ENCODE results near the gene HOXB9.

HOXB9 gene

DNA sequence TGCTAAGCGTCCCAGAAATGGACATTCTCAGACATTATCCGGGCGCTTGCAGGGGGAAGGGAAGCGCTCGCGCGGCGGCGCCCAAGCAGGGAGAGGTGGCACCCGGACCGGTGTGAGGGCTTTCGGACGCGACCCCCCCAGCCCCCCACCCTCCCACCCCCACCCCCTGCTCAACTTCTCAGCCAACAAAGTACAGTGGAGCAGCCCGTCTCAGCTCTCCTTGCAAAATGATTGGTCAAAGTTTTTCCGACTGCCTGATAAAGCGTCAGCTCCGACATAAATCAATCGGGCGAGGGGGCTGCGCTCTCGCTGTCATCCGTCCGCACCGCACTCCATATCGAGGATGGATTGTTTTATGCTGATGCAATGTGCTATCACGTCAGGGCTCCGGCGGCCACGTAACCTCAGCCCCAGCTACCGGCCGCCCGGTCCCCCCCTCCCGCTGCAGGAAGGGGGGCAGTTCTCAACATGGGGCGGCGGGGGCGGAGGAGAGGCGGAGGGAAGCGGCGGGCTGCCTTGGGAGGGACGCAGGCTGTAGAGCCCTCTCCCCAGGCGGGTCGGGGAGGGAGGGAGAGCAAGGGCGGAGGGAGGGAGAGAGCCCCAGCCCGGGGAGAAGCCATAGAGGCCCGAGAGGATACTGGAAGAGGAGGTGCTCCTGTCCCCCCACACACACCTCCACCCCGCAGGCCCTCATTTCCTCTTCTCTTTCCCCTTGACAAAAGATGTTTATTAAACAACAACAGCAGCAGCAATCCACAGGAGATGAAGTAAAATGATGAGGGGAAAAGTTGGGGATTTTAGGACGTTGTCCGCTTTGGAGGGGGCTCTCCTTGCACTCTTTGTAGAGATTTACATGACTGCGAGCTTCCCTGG, at the start of gene HOXB9:
TSS of gene HOXB9 (minus strand) at position 114 of the 873 bp plus-strand sequence. CDS start at position 25, 89 bp downstream.
- peak in 1 of 2 experiments; percentile 64 for DNase-seq

DNA sequence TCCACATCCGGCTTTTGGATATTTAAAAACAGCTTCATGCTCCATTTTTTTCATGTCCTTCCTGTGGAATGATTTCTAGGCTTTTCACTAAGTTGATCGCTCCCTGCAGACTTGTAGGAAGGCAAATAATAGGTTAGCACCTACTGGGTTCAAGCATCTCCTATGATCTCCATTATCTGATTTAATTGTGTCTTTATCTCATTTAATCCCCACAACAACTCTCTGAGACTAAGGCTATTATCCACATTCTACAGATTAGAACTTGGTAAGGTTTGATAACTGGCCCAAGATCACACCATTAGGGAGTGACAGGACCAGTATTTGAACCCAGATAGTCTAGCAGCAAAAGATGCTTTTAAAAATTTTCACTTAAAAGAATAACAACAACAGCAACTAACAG, 46.2 kb upstream of the HOXB9 start:
- DNase-seq = no peak

DNA sequence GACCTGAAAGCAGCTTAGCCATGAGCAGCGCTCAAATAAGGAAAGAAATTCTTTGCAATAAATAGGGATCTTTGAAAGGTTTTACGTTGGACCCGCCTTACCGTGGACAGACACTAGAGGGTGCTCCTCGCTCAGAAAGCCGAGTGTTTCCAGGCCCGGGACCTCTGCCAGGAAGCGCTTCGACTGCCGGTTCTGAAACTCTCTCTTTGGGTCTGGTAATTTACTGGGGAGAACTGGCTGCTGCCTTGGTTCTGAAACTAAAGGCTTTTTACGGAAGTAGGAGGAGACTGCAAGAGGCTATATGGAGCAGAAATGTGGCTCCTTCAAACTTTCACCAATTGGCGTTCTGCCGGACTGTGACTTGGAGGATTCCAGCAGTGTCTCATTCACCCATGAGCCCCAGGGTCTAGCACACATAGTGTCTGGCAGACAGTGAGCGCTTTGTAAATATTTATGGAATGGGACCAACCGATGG, 45.6 kb upstream of the HOXB9 start:
- peak; percentile 80 to 82 for DNase-seq

DNA sequence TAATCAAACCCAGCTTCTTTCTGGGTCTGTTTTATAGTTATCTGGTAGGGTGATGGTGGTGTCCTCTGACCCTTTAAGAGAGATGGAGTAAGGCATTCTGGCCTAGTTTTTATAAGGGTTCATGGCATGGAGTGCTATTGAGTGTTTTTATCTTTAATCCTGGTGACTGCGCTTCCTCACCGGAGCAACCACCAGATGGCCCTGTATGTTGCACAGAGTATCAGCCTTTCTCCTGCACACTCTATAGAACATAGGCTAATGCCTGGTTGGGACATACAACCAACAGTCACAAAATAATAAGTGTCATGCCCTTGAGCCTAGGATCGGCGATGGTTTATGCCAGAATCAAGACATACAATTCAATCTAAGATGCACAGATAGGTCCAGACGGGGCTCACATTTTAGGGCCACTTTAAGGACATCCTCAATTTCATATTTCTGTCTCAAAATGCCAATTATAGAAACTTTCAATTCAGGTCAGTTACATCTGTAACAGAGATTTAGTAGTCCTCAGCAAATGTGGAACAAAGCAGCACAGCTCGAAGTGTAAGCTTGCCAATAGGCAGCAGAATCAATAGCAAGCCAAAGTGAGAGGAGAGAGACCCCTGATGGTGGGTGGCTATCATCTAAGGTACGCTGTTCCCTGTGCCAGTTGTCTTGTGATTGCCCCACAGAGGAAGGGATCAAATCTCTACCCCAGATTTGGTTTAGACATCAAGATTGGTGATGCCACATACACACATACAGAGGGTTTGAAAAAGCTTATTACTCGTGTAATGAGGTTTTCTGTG, 37.2 kb upstream of the HOXB9 start:
- DNase-seq = no peak

DNA sequence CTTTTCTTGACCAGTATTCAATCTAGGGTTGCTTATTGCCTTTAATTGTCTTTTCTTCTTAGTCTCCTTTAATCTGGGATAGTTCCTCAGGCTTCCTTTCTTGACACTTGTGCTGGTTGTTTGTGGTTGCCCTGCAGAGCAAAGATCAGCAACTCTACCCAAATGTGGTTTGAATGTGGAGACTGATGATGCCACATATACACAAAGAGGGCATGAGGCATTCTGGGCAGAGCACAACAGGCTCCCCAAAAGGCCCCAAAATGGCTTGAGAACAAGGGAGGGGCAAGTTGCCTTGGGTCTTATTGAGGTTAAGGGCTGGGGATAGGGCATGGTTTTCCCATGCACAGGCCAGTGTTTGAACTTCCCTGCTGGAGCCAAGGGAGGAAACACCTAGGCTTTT, 29.8 kb upstream of the HOXB9 start:
- no peak for DNase-seq

DNA sequence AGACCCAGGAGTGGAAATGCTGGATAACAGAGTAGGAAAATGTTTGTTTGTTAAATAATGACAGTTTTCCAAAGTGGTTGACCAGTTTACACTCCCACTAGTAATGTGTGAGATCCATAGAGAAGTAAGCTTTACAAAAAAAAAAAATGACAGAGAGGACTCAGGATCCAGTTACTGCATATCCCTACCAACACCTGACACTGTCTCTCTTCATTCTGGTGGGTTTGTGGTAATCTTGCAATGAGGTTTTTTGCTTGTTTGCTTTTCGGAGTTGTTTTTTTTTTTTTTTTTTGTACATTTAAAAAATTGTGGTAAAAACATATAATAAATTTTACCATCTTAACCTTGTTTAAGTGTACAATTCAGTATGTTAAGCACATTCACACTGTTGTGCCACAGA, 23.6 kb upstream of the HOXB9 start:
- no peak for DNase-seq

DNA sequence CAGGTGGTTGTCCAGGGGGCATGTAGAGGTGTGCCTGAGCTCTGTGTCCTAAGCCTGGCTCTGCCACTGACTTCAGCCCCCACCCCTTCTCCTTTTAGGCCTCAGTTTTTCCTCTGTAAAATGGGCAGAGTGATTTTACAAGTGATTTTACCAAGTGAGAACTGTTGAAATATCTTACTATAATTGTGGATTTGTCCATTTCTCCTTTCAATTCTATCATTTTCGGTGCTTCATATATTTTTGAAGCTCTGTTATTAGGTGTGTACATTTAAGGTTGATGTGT, 21.7 kb upstream of the HOXB9 start:
- DNase-seq = no peak

DNA sequence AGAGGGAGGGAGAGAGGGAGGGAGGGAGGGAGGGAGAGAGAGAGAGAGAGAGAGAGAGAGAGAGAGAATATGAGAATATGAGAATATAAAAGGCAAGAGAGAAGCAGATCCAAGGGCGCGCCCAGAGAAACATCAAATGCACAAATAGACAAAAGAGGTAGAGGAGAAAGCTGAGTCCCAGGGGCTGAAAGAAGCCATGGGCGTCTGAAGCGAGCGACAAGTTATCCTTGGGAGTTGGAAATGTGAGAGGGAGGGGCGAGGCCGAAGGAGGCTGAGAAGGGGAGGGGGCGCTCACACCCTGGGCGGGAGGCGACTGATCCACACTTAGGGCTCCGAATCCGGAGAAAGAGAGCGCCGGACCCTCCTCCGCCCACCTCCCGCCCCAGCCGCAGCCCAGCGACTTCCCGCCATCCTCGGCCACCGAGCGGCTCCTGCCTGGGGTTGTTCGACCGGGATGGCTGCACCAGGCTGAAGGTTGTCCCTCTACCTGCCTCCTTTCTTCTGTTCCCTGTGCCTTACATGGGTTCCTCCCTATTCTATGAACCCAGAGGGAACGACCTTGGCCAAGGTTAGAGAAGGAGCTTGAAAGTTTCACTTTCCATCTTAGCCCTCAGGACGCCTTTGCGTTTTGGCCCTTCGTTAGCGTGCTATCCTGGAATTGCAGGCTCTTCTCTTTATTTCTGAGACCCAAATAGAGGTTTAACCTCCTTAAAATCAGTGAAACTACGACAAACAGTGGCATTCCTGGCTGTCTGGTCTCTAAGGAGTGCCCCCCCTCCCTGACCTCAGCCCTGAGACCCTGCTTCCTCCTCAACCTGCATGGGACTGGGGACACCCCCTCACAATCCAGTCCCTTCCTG, 21.2 kb upstream of the HOXB9 start:
- DNase-seq = no peak

DNA sequence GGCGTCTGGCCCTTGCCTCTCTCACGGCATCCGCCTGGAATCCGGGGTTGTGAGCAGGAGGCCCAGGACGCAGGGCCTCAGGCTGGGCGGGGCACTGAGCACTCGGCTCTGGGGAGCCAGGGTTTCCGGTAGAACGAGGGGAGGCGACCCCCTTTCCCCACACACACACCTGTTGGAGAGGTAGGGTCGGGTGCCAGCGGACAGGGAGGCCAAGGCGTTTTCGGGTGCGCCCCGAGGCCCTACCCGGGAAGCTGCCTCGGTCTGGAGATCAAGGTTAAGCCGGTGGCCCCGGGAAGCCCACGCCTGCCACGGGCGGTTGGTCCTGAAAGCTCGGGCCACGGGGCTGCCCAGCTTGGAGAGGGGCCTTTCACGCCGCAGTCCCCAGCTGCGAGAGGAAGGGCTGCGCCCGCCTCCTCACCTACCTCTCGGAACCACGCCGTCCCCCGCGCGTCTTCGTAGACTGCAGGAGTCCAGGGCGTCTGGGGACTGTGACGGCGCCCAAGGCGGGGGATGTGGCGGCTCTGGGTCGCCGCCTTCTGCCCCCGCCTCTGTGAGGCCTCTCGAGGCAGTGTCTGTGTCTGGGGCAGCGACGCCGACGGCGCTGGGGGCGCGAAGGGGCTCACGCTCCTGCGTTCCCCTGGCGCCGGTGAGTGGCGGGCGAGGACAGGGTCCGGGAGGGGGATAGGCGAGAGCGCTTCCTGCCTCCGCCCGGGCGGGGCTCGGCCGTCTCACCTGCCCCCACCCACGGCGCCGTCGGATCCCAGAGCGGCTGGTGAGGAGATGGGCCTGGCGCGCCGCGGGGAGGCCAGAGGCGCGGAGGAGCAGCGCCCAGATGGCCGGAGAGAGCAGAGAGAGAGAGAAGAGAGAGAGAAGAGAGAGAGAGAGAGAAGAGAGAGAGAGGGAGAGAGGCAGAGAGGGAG, 20.3 kb upstream of the HOXB9 start:
- DNase-seq = no peak

DNA sequence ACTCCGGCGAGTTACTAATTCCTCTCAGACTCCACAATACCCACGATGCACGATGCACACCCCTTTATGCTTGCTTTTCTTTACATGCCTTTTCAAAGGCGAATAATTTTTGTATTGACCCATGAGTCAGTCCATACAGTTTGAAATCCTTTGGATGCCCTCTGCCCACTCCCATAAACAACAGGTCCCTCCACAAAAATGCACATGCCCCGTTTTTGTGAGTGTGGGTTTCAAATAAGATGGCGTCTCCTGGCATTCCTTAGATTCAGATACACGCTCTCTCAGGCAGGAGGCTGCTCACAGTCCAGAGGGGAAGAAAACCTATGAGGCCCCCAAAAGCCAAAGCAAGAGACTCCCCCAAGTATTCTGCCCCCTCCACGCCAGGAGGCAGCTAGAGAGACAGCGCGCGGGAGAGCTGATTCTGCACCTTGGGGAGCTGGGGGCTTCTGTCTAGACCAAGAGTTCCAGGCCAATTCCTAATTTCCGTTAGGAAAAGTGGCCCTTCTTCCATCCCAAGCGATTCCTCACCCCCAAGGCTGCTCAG, 19.6 kb upstream of the HOXB9 start:
- DNase-seq = no peak

DNA sequence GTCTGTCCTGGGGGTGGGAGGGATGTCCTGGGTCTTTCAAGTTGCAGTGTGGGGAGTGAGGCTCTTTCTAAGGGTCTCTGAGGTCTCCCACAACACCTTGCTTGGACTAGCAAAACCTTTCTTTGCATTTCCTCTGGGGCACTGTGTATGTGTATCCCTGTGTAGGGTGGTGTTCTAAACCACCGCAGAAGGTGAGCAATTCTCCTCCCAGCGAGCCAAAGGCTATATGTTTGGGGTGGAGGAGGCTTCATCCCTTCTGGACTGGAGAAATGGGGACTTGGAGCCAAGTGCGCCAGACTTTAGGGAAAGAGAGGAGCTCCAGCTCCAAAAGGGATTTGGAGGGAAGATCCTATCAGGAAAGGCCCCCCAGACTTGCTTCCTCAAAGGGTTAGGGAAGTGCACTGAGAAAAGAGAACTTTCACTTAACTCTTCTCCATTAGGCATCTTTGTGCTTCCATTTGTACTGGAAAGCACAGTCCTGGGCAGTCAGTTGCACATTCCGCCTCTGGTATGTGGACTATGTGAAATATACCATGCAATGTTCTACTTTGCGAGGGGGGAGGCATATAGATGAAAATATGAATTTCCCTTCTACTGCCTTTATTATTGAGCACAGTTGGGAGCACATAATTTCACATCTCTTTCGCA, 18.9 kb upstream of the HOXB9 start:
- DNase-seq = no peak

DNA sequence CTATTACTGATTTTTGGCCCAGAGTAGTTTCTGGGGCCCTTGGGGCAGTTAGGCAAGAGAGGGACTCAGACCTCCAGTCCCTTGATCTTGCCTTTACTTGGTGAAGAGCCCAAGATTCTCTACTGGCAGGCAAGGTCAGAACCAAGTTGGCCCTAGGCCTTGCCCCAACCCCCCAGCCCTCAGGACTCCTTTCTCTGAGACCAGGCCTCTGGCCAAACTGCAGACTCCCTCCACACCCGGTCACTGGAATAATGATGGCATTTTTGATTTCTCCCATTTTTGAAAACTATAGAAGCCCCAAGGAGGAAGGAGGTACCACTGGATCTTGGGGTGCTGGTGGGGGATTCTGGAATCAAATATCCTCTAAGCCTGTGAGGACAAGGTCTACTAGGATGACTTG, 18.0 kb upstream of the HOXB9 start:
- DNase-seq = no peak

DNA sequence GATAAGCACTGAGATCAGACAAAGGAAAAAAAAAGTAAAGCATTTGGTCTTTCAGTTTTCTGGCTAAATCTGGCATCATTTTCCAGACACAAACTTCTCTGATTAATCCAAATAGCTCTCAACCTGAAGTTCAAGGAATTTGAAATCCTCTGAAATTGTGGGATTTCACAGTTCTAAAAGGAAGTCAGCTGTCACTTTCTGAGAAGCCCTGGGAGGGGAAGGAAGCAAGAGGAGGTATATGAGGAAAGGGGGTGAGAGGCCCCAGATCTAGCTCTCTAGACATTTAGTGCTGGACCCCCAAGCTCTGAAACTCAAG, 17.5 kb upstream of the HOXB9 start:
- DNase-seq = no peak

DNA sequence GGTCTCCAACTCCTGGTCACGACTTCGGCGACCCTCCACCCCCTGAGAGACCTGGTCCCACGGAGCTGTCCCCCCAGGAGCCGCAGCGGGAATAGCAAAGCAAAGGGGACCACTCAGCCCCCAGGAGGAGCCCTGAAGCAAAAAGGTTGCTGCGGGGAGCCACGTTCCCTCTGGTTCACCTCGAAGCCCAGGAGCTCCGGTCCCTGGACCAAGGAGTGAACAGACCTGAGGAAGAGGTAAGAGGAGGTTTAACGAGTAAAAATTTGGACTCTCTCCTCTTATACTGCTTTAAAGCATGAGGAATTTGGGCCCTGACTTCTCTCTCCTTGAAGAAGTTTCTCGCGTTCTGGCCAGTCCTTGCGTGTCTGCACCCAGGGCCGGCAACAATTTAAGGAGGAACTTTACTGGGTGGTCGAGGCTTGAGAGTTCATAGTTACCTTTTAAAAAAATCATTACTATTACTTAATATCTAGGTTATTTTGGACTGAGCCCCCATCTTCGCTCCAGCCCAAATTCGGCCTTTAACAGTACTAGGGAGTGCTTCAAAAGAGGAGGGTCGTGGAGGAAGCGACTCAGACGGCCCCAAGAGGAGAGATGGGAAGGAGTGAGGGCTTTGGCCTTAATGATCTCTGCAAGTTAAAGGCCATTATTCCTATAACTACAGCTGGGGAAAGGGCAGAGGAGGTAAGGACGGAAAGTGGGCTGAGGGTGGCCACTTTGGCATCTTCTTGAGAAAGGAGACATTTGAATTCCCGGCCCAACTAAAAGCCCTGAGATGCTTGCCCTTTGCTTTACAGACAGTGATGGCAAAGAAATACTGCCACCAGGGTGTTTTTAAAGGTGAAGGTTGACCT, 16.9 kb upstream of the HOXB9 start:
- no peak for DNase-seq

DNA sequence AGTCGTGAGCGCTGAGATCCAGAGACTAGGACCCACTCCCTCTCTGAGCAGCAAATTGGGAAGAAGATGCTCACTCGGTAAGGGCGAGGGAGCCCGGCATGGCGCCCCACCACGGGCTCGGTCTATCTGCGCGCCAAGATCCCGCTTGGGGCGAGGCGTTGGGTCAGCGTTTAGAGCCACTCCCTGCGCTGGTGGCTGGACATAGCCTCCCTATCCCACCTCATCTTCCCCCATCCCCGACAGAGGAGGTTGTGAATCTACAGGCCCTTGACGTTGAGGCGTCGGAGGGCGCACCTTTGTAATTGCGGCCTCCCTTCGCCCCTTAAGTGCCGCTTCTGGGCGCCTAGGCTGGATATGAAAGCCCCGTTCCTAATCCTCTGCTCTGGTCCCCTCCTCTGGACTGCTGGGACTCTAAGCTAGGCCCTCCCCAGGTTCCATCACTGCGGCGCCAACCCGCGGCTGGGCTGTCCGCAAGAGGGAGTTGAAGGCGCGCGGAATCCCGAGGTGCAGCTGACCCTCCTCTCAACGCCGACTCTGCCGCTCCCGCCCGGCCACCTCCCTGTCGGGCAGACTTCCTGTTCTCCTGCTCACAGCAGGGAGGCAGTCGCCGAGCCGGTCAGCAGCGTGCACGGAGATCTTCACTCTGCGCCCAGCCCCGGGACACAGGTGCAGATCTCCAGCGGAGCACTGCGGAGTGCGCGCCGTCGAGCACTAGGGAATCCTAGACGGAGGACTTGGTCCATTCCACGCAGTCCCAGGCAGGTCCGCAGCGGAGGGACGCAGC, 16.1 kb upstream of the HOXB9 start:
- DNase-seq = no peak

DNA sequence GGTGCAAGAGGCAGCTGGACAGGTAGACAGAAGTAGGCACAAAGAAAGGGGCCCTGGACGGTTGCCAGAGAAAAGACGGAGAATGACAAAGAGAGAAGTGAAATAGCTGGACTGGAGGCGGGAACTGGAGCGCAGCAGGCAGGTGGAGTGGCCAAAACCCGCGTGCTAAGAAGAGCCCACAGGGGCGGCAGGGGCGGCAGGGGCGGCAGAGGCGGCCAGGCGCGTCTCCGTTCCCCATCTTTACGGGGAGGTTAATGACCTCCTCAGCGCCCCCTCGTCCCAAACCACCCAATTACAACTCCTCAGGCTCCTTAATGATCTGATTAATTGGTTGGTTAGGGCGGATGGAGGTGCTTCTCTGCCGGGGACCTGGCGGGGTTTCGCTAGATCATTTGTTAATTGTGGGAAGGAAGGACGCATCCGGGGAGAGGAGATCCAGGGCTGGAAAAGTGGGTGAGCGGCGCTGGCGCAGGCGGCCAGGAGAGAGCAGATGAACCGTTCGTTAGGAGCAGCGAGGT, 15.4 kb upstream of the HOXB9 start:
- no peak for DNase-seq

DNA sequence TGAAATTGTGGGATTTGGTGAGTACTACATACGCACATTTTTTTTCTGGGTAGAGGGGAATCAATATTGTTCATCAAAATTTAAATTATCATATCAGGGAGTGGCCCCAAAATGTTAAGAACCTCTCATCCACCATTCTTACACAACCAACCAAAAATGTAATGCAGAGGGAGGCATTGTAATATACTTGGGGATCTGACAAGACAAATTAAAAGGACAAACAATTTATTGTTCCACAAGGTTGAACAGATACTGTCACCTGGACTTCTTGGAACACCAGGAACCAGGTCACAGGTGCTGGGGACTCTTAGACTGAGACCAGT, 14.7 kb upstream of the HOXB9 start:
- DNase-seq = no peak

DNA sequence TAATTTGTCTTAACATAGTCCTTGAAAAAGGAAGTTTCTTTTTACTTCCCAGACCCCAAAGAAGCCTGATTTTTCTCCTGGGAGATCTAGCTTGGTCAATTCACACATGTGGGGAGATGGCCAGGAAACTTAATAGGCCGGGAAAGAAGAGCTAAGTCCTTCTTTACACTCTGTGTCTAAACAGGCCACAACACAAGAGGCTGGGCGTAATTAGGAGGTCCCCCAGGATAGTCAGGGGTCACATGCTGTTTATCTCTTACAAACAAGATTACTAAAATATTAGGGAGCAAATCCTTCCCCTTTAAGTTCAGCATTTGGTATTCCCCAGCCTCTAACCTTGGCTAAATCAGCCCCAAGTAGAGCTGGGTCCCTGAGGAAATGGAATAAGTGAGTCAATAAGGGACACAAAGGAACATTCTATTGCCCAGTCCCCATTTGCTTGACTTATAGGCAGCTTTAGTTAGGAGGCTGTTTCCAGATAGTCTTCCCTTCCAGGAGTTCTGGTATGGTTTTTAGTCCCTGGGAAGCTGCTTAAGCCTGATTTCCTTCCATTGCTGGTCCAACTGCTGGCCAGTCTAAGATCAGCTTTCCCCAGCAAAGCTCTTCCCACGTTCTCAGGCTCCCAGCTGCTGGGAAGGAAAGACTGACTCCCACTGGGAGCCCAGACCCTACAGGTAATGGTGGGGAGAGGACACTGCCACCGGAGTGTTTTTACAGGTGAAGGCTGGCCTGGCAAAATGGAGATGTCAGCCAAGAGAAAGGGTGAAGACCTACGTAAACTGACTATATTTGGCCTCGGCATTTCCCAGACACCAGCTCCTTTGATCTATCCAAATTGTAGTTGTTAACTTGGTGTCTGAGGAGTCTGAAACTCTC, 14.1 kb upstream of the HOXB9 start:
- no peak for DNase-seq

DNA sequence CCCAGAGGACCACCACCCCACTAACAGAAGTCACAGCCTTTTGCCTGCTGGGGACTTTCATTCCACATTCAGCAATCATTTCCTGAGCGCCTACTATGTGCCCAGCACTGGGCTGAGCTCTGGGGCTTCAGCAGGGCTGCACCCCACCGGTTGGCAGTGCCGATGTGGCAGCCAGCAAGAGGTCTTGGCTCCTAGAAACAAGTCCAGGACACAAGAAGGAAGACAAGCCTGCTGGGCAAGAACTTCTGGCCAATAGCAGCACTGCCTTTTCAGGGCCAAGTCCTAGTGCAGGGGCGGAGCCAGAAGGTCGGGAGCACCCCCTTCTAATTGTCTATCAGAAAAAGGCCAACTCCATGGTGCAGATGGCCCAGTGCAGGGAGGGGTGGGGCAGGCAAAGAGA, 13.0 kb upstream of the HOXB9 start:
- no peak for DNase-seq

All from activated T-cell treated with anti-CD3 and anti-CD28 coated beads, Interleukin-2, amount 50 U/mL, for 48 hours (primary cell).